Sigmoid colon (tissue), 7 donors: ENCODE results near the gene PRKD2. TPM values are rescaled to one million over a fixed set of nuclear protein-coding genes. Genes with fewer than 3 reads are reported as not detected.

ENCODE experiments used
- DNase-seq: peaks from one replicate; pipeline ENCODE4 v3.0.0-alpha.2; 2019
- H3K27ac ChIP-seq, 4 donors: fragments of 200-600 bp; sonication (generic); one replicate each; pipeline ENCODE4 v1.5.1; 2016 to 2019; ENCODE audit warnings: mild to moderate bottlenecking in 1 of 4
- H3K27me3 ChIP-seq, 3 donors: fragments of 200-600 bp; sonication (generic); one replicate each; pipeline ENCODE4 v1.5.1; 2019; ENCODE audit warnings: mild to moderate bottlenecking in 1 of 3
- H3K36me3 ChIP-seq, 4 donors: fragments of 200-600 bp; sonication (generic); one replicate each; pipeline ENCODE4 v1.5.1; 2016 to 2019
- H3K4me1 ChIP-seq, 4 donors: fragments of 200-600 bp; sonication (generic); one replicate each; pipeline ENCODE4 v1.5.1; 2017 to 2019
- H3K4me3 ChIP-seq, 4 donors: fragments of 200-600 bp; sonication (generic); one replicate each; pipeline ENCODE4 v1.5.1; 2017 to 2019; ENCODE audit warnings: mild to moderate bottlenecking in 2 of 4, moderate library complexity in 1 of 4
- H3K9me3 ChIP-seq, 4 donors: fragments of 200-600 bp in 3 of 4; sonication (generic) in 3 of 4; one replicate each; pipeline versions ENCODE4 v1.5.1 to v1.6.1; 2013 to 2019
- EP300 ChIP-seq, 4 donors: sonication (generic); formaldehyde crosslinking; IDR thresholded peaks; one replicate each; pipeline ENCODE4 v1.6.1; 2017; ENCODE audit warnings: antibody characterized with exemption in 4 of 4
- POLR2A ChIP-seq, 2 donors: fragments of 450-650 bp; IDR thresholded peaks; one replicate each; pipeline ENCODE4 v1.6.1; 2016; ENCODE audit warnings: antibody characterized with exemption in 2 of 2, mild to moderate bottlenecking in 2 of 2, moderate library complexity in 2 of 2
- POLR2AphosphoS5 ChIP-seq, 4 donors: sonication (generic); formaldehyde crosslinking; IDR thresholded peaks; one replicate each; pipeline ENCODE4 v1.6.1; 2017; ENCODE audit warnings: antibody characterized with exemption in 4 of 4
- WGBS, 2 donors: extraction: QIAGEN DNeasy Blood & Tissue Kit; methylation state at CpG; one replicate each; pipeline ENCODE4 v1.1.7; 2013; 5-methylcytosine and 5-hydroxymethylcytosine counted together
- intact Hi-C: fragments of 100-400 bp; cut with DNase I; formaldehyde crosslinking; loops from one replicate; pipeline ENCODE4 v1.15.1; 2023
- polyA plus RNA-seq, 3 donors: library from polyadenylated mRNA; stranded (reverse); fragments of 200-250 nt; gene quantifications; one replicate each; pipeline ENCODE4 v1.2.3, GENCODE V29; 2013
- total RNA-seq, 4 donors: library from RNA; depleted of rRNA; stranded (reverse); fragments of >200 nt; gene quantifications; one replicate each; pipeline ENCODE4 v1.1.0, GENCODE V29; 2016
- TF ChIP-seq, protein P1 (sequence below), 4 experiments: fragments of 450-650 bp in 3 of 4; fragments of 200-600 bp in 1 of 4; IDR thresholded peaks; one replicate each; pipeline ENCODE4 v1.5.1; 2016 to 2019; ENCODE audit warnings: antibody characterized with exemption in 4 of 4, mild to moderate bottlenecking in 3 of 4, moderate library complexity in 2 of 4
- donor health status: healthy with polysubstance abuse.
- donor health status: Bipolar disorder and iron deficiency.
- donor health status: healthy.

Gene PRKD2
- total and polyA plus RNA-seq, 7 donors: 14.7 to 51.7 (median 18.6) TPM

DNA sequence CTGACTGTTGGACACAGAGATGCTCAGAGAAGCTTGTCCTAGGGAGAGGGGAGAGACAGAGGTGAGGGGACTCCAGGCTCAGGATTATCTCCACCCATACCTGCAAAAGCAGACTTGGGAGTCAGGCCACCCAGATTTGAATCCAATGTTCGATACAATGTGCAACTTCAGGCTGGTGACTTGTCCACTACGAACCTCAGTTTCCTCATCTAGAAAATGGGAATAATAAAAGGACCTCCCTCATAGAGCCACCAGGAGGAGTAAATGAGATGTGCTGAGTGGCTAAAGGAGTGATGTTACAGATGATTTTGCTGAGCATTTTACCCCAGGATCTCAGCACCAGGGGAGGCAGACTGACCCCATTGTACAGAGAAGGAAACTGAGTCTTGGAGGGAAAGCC is 25.0 kb downstream of the PRKD2 start:
- no peaks in the 10 kb centered on the region for H3K9me3 ChIP-seq
- WGBS, 2 donors: 98 to 99% methylated on average over 2 of the region's 2 CpGs
- intact Hi-C loops: no loop called here
- H3K27ac ChIP-seq: no peak overlapping the region
- H3K4me3 ChIP-seq: no peak overlapping the region
- TF ChIP-seq, protein P1, sequence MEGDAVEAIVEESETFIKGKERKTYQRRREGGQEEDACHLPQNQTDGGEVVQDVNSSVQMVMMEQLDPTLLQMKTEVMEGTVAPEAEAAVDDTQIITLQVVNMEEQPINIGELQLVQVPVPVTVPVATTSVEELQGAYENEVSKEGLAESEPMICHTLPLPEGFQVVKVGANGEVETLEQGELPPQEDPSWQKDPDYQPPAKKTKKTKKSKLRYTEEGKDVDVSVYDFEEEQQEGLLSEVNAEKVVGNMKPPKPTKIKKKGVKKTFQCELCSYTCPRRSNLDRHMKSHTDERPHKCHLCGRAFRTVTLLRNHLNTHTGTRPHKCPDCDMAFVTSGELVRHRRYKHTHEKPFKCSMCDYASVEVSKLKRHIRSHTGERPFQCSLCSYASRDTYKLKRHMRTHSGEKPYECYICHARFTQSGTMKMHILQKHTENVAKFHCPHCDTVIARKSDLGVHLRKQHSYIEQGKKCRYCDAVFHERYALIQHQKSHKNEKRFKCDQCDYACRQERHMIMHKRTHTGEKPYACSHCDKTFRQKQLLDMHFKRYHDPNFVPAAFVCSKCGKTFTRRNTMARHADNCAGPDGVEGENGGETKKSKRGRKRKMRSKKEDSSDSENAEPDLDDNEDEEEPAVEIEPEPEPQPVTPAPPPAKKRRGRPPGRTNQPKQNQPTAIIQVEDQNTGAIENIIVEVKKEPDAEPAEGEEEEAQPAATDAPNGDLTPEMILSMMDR (IDR thresholded peaks at IDR 0.05): no peak
- TF ChIP-seq POLR2A (IDR thresholded peaks at IDR 0.05) (no peak), POLR2AphosphoS5 (IDR thresholded peaks at IDR 0.05) (no peak), EP300 (IDR thresholded peaks at IDR 0.05) (no peak)
- no peak for DNase-seq
- H3K4me1 ChIP-seq: peaks cover 0 to 3% (median under 1%) of the 10 kb centered on the region in 4 donors
- peaks cover 39 to 100% (median 81%) of the 10 kb centered on the region in 4 donors for H3K36me3 ChIP-seq
- H3K27me3 ChIP-seq: no peaks in the 10 kb centered on the region

DNA sequence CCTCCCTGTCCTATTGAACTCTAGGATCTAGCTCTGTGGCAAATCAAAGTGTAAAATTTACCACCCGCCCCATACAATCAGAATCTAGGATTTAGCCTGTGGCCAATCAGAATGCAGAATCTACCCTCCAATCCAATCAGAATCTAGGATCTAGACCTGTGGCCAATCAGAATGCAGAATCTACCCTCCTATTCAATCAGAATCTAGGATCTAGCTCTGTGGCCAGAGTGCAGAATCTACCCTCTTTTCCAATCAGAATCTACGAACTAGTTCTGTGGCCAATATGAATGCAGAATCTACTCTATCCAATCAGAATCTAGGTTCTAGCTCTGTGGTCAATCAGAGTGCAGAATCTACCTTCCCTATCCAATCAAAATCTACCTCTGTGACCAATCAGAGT is 25.8 kb downstream of the PRKD2 start:
- intact Hi-C loops: no loop called here
- WGBS, 2 donors: 48% methylated on average over 2 of the region's 2 CpGs
- no peaks in the 10 kb centered on the region for H3K27me3 ChIP-seq
- no peak overlapping the region for H3K4me3 ChIP-seq
- DNase-seq: no peak
- no peaks in the 10 kb centered on the region for H3K4me1 ChIP-seq
- H3K27ac ChIP-seq: no peak overlapping the region
- no peaks in the 10 kb centered on the region for H3K9me3 ChIP-seq
- TF ChIP-seq, protein P1 (IDR thresholded peaks at IDR 0.05): no peak
- TF ChIP-seq EP300 (IDR thresholded peaks at IDR 0.05) (no peak), POLR2AphosphoS5 (IDR thresholded peaks at IDR 0.05) (no peak), POLR2A (IDR thresholded peaks at IDR 0.05) (no peak)
- H3K36me3 ChIP-seq: peaks cover 39 to 100% (median 86%) of the 10 kb centered on the region in 4 donors

DNA sequence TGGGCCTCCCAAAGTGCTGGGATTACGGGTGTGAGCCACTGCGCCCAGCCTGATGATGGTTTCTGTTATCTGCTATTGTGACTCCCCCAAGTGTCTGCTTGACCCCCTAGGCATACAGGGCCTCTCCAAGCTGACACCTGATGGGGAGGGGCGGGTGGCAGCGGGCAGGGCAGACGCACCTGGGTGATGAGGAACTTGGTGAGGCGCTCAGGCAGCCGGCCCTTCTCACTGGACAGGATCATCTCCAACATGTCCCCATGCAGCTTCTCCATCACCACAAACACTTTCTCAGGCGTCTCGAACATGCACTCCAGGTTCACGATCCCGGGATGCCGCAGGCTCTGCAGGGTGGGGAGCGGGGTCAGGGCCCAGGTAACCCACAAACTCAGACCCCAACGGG is 27.6 kb downstream of the PRKD2 start:
- intact Hi-C loops: no loop called here
- H3K27ac ChIP-seq: no peak overlapping the region
- TF ChIP-seq, protein P1 (IDR thresholded peaks at IDR 0.05): no peak
- TF ChIP-seq POLR2A (IDR thresholded peaks at IDR 0.05): no peak
- no peak for TF ChIP-seq POLR2AphosphoS5 (IDR thresholded peaks at IDR 0.05)
- H3K4me3 ChIP-seq: no peak overlapping the region
- H3K4me1 ChIP-seq: no peaks in the 10 kb centered on the region
- WGBS, 2 donors: 94 to 95% methylated on average over 14 of the region's 14 CpGs
- no peaks in the 10 kb centered on the region for H3K27me3 ChIP-seq
- no peak for DNase-seq
- peaks cover 39 to 100% (median 80%) of the 10 kb centered on the region in 4 donors for H3K36me3 ChIP-seq
- H3K9me3 ChIP-seq: no peaks in the 10 kb centered on the region

DNA sequence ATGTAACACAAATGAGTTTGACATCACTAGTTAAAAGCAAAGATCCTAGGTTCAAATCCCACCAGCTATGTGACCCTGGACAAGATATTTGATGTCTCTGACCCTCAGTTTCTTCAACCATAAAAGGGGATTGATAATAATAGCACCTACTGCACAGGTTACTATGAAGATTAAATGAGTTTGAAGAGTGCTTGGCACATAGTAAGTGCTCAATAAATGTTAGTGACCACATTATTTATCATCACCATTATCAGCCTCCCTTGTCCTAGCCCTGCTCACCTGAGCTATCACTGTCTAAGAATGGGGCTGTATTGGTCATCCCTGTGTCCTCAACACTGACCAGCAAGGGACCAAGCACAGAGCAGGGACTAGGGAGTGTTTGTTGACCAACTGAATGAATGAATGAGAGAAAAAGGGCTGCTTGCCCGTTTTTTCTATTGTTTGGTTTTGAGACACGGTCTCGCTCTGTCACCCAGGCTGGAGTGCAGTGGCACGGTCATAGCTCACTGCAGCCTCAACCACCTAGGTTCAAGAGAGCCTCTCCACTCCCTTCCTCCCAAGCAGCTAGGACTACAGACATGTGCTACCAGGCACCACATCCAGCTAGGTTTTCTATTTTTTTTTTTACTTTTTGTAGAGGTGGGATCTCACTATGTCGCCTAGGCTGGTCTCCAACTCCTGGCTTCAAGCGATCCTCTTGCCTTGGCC is 29.3 kb downstream of the PRKD2 start:
- Histone ChIP-seq H3K4me1 (no peaks in the 10 kb centered on the region), H3K27me3 (no peaks in the 10 kb centered on the region), H3K9me3 (no peaks in the 10 kb centered on the region), H3K27ac (no peak overlapping the region), H3K36me3 (peaks cover 23 to 99% (median 69%) of the 10 kb centered on the region in 4 donors), H3K4me3 (no peak overlapping the region)
- no peak for DNase-seq
- intact Hi-C loops: no loop called here
- WGBS, 2 donors: 89 to 94% methylated on average over 6 of the region's 6 CpGs
- no peak for TF ChIP-seq POLR2A (IDR thresholded peaks at IDR 0.05)
- TF ChIP-seq, protein P1 (IDR thresholded peaks at IDR 0.05): no peak
- no peak for TF ChIP-seq EP300 (IDR thresholded peaks at IDR 0.05)
- TF ChIP-seq POLR2AphosphoS5 (IDR thresholded peaks at IDR 0.05): no peak

DNA sequence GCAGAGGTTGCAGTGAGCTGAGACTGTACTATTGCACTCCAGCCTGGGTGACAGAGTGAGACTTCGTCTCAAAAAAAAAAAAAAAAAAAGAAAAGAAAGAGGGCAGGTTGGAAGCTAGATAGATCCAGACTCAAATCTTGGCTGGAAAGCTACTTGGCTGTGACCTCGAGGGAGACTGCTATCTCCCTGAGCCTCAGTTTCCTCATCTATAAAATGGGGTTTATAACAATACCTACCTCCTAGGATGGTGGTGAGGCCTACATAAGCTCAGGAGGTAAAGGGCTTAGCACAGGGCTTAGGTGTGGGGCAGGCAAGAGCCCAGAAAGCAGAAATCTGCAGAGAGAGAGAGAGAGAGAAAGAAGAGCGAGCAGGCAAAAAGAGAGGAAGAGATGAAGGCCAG is 31.7 kb downstream of the PRKD2 start:
- Histone ChIP-seq H3K4me1 (no peaks in the 10 kb centered on the region), H3K9me3 (no peaks in the 10 kb centered on the region), H3K36me3 (peaks cover 16 to 97% (median 55%) of the 10 kb centered on the region in 4 donors), H3K4me3 (no peak overlapping the region), H3K27ac (no peak overlapping the region), H3K27me3 (no peaks in the 10 kb centered on the region)
- no peak for TF ChIP-seq EP300 (IDR thresholded peaks at IDR 0.05)
- no peak for TF ChIP-seq POLR2A (IDR thresholded peaks at IDR 0.05)
- no peak for TF ChIP-seq POLR2AphosphoS5 (IDR thresholded peaks at IDR 0.05)
- TF ChIP-seq, protein P1 (IDR thresholded peaks at IDR 0.05): no peak
- intact Hi-C loops: no loop called here
- DNase-seq: no peak
- WGBS, 2 donors: 77 to 79% methylated on average over 3 of the region's 3 CpGs
